Chondrocyte (in vitro differentiated cells): ENCODE measurements around the gene SLC6A8. TPM values are rescaled to one million over a fixed set of nuclear protein-coding genes. Genes with fewer than 3 reads are reported as not detected.
"Not testable (repeated sequence)": the region's sequence is repeated elsewhere in the genome, so short reads cannot be mapped to it uniquely, and the experiment has no call there.

ENCODE experiments used
- DNase-seq: peaks from one replicate; pipeline ENCODE4 v3.0.0; 2021; ENCODE audit warnings: mixed read lengths, low spot score
- H3K27ac Mint-ChIP-seq: one replicate; pipeline ENCODE4 v1.8.0; 2021; ENCODE audit warnings: mild to moderate bottlenecking, moderate library complexity, mixed read lengths; ENCODE audit not compliant: unreplicated experiment
- H3K27me3 Mint-ChIP-seq: 2 replicates; pipeline ENCODE4 v1.8.0; 2021; ENCODE audit warnings: low read depth, mixed read lengths
- H3K36me3 Mint-ChIP-seq: 2 replicates; pipeline ENCODE4 v1.8.0; 2021; ENCODE audit warnings: low read depth, mixed read lengths
- H3K4me1 Mint-ChIP-seq: 2 replicates; pipeline ENCODE4 v1.8.0; 2021; ENCODE audit warnings: low read depth, mild to moderate bottlenecking, mixed read lengths
- H3K4me3 Mint-ChIP-seq: one replicate; pipeline ENCODE4 v1.8.0; 2021; ENCODE audit warnings: mild to moderate bottlenecking, moderate library complexity, mixed read lengths; ENCODE audit not compliant: unreplicated experiment
- H3K9me3 Mint-ChIP-seq: 2 replicates; pipeline ENCODE4 v1.8.0; 2021; ENCODE audit warnings: low read depth, mixed read lengths
- CTCF ChIP-seq: fragments of 200-600 bp; sonication (generic); IDR thresholded peaks from 2 replicates; pipeline ENCODE4 v1.5.0; 2021; ENCODE audit warnings: antibody characterized with exemption, mild to moderate bottlenecking, moderate library complexity
- total RNA-seq: library from RNA; stranded (reverse); gene quantifications from 3 replicates; pipeline ENCODE4 v1.2.1, GENCODE V29; 2021

SLC6A8 gene
- total RNA-seq, 1 donor from 2014 or later = 70.6 TPM

DNA sequence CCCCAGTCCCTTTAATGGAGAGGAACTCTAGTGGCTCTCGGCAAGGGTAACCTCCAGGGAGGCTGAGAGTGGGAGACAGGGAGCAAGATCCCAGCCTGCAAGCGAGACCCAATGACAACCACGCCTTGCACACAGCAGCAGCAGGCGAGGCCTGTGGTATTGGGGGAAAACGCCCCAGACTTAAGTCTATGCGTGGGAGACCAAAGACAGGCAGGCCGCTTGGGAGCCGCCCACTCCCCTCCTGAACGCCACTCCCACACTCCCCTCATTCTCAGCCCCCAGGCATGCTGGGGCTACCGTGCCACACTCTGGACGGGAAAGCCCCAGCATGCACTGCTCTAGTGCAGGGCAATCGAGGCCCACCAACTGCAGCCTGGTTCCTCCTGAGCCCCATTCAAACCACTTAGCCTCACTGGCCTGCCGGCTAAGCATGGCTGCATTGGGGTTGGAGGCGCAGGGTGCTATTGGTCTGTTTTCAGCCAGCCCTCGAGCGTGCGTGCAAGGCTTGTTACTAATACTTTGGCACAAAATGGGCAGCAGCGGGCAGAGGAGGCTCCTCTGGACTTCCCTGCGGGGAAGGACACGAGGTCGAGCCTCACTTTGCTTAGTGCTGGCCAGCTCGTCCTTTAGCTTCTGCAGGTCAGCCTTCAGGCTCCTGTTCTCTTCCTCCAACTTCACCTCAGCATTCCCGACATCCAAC is 14.8 kb downstream of the SLC6A8 start:
- no peak overlapping the region for H3K27ac Mint-ChIP-seq
- no peak for DNase-seq
- H3K4me3 Mint-ChIP-seq = no peak overlapping the region
- no peaks in the 10 kb centered on the region for H3K27me3 Mint-ChIP-seq
- peaks cover 9% of the 10 kb centered on the region for H3K9me3 Mint-ChIP-seq
- H3K36me3 Mint-ChIP-seq = no peaks in the 10 kb centered on the region
- TF ChIP-seq CTCF = no peak
- peaks cover 14% of the 10 kb centered on the region for H3K4me1 Mint-ChIP-seq

GRCh38 chrX:153703036-153703370 is 15.3 kb downstream of the SLC6A8 start:
- no peak overlapping the region for H3K4me3 Mint-ChIP-seq
- no peak overlapping the region for H3K27ac Mint-ChIP-seq
- peaks cover 14% of the 10 kb centered on the region for H3K4me1 Mint-ChIP-seq
- TF ChIP-seq CTCF = no peak
- no peaks in the 10 kb centered on the region for H3K27me3 Mint-ChIP-seq
- no peak for DNase-seq
- no peaks in the 10 kb centered on the region for H3K36me3 Mint-ChIP-seq
- H3K9me3 Mint-ChIP-seq = peaks cover 9% of the 10 kb centered on the region

DNA sequence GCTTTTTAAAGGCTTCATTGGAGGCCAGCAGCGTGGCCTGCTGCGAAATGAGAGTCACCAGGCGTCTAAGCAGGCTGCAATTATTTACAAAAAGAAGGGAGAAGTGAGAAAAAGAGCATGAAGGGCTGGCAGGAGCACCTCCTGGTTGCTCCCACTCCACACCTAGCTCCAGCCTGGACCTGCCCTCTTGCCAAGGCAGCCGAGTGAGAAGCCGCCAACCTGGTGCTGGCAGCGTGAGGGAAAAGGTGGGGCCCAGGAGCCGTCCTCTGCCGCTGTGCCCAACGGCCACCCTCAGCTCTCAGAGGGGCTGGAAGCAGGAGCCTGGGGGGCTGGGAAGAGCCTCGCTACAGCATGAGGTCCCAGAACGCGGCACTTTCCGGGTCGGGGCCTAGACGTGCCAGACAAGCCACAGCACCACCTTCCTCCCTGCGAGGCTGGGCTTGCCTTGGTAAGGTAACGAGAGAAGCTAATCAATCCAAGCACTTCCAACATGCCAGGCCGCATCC is 16.3 kb downstream of the SLC6A8 start:
- no peak overlapping the region for H3K4me3 Mint-ChIP-seq
- H3K36me3 Mint-ChIP-seq = no peaks in the 10 kb centered on the region

GRCh38 chrX:153704631-153705402 is 17.1 kb downstream of the SLC6A8 start:
- not testable (repeated sequence) for H3K27ac Mint-ChIP-seq, H3K27me3 Mint-ChIP-seq, DNase-seq, H3K9me3 Mint-ChIP-seq, H3K36me3 Mint-ChIP-seq, H3K4me3 Mint-ChIP-seq
- H3K4me1 Mint-ChIP-seq = peaks cover 22% of the 10 kb centered on the region

More for the DNA sequence above, 16.3 kb downstream of the SLC6A8 start:
- peaks cover 22% of the 10 kb centered on the region for H3K4me1 Mint-ChIP-seq
- DNase-seq = no peak
- no peak for TF ChIP-seq CTCF
- no peaks in the 10 kb centered on the region for H3K27me3 Mint-ChIP-seq
- no peak overlapping the region for H3K27ac Mint-ChIP-seq
- peaks cover 9% of the 10 kb centered on the region for H3K9me3 Mint-ChIP-seq

GRCh38 chrX:153705403-153706060 is 17.8 kb downstream of the SLC6A8 start:
- H3K27ac Mint-ChIP-seq, H3K4me3 Mint-ChIP-seq, H3K36me3 Mint-ChIP-seq, DNase-seq, H3K27me3 Mint-ChIP-seq, H3K9me3 Mint-ChIP-seq: not testable (repeated sequence)
- TF ChIP-seq CTCF = peak; percentile 44
- H3K4me1 Mint-ChIP-seq = peaks cover 20% of the 10 kb centered on the region
